SU-DHL-6 (cell line): ENCODE data around the gene SUN5.

ENCODE experiments used
- H2AFZ ChIP-seq: fragments of 200-600 bp; sonication (generic); 2 replicates; pipeline ENCODE4 v1.6.1; 2014; ENCODE audit warnings: low read depth, mild to moderate bottlenecking, moderate library complexity, mixed read lengths, antibody characterized with exemption, low read length; ENCODE audit not compliant: severe bottlenecking
- H3F3A ChIP-seq: fragments of 200-600 bp; shearing (Covaris generic); 2 replicates; pipeline ENCODE4 v1.6.0; 2016; ENCODE audit warnings: antibody characterized with exemption, mild to moderate bottlenecking; ENCODE audit not compliant: insufficient read depth
- H3K27ac ChIP-seq: fragments of 200-600 bp; sonication (generic); 2 replicates; pipeline ENCODE4 v1.5.1; 2016; ENCODE audit warnings: low read depth, mild to moderate bottlenecking, low read length, moderate library complexity, mixed read lengths
- H3K27me3 ChIP-seq: fragments of 200-600 bp; sonication (generic), shearing (Covaris generic); 2 replicates; pipeline ENCODE4 v1.6.0; 2014; ENCODE audit warnings: mild to moderate bottlenecking, low read length
- H3K36me3 ChIP-seq: fragments of 200-600 bp; sonication (generic); 2 replicates; pipeline ENCODE4 v1.6.1; 2014; ENCODE audit warnings: mild to moderate bottlenecking, low read length, mixed read lengths
- H3K4me2 ChIP-seq: fragments of 300-600, 200-600 bp; shearing (Covaris generic), sonication (generic); 2 replicates; pipeline ENCODE4 v1.6.0; 2014; ENCODE audit warnings: low read length, low read depth, mild to moderate bottlenecking; ENCODE audit not compliant: poor library complexity, severe bottlenecking
- H3K4me3 ChIP-seq: fragments of 200-600 bp; sonication (generic); 2 replicates; pipeline ENCODE4 v1.5.1; 2014; ENCODE audit warnings: antibody characterized with exemption, low read length, mild to moderate bottlenecking, mixed read lengths; ENCODE audit not compliant: insufficient read depth, poor library complexity, severe bottlenecking
- H3K79me2 ChIP-seq: fragments of 200-600 bp; sonication (generic); 2 replicates; pipeline ENCODE4 v1.6.1; 2014; ENCODE audit warnings: mild to moderate bottlenecking, low read length, moderate library complexity; ENCODE audit not compliant: insufficient read depth
- H3K9ac ChIP-seq: fragments of 200-600 bp; sonication (generic); 2 replicates; pipeline ENCODE4 v1.7.0; 2014; ENCODE audit warnings: mild to moderate bottlenecking, low read length
- H3K9me2 ChIP-seq: fragments of 200-600 bp; sonication (generic); replicated peaks from 2 replicates; pipeline ENCODE4 v1.6.1; 2014; ENCODE audit warnings: low read length; ENCODE audit not compliant: insufficient read depth
- H3K9me3 ChIP-seq: fragments of 200-600 bp; sonication (generic); 2 replicates; pipeline ENCODE4 v1.6.1; 2014; ENCODE audit warnings: low read length, mixed read lengths; ENCODE audit not compliant: insufficient read depth
- H4K20me1 ChIP-seq: fragments of 200-600 bp; sonication (generic); 2 replicates; pipeline ENCODE4 v1.6.1; 2014; ENCODE audit warnings: low read depth, mild to moderate bottlenecking, antibody characterized with exemption, low read length, moderate library complexity, mixed read lengths
- EZH2phosphoT487 ChIP-seq: fragments of 200-600 bp; sonication (generic), shearing (Covaris generic); conservative IDR thresholded peaks from 2 replicates; pipeline ENCODE4 v1.6.1; 2018; ENCODE audit warnings: mild to moderate bottlenecking, antibody characterized with exemption, low read length, moderate library complexity, mixed read lengths
- TF ChIP-seq, protein P1 (sequence below): fragments of 200-600 bp; sonication (generic); IDR thresholded peaks from one replicate; pipeline ENCODE4 v1.5.1; 2017; ENCODE audit warnings: antibody characterized with exemption, mild to moderate bottlenecking, low read length, moderate library complexity; ENCODE audit not compliant: insufficient read depth, poor library complexity, severe bottlenecking

Gene SUN5

DNA sequence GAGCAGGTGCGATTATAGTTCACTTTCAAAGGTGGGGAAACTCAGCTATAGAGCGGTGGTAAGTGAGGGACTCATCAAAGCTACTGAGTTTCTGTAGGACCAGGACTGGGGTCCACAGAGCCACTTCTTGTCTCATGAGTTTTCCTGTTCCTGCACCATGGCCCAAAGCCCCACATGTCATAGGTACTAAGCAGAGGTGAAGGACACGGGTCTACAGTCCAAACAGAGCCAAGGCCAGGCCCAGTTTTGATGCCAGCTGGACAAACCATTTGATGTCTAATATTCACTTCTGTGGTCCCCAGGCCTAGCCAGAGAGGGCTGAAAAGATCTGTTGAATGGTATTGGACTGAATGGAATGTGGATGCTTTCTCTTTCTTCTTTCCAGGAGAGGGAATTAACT is 38.2 kb upstream of the SUN5 start:
- H3K4me3 ChIP-seq: no peak overlapping the region
- TF ChIP-seq EZH2phosphoT487: no peak
- TF ChIP-seq, protein P1, sequence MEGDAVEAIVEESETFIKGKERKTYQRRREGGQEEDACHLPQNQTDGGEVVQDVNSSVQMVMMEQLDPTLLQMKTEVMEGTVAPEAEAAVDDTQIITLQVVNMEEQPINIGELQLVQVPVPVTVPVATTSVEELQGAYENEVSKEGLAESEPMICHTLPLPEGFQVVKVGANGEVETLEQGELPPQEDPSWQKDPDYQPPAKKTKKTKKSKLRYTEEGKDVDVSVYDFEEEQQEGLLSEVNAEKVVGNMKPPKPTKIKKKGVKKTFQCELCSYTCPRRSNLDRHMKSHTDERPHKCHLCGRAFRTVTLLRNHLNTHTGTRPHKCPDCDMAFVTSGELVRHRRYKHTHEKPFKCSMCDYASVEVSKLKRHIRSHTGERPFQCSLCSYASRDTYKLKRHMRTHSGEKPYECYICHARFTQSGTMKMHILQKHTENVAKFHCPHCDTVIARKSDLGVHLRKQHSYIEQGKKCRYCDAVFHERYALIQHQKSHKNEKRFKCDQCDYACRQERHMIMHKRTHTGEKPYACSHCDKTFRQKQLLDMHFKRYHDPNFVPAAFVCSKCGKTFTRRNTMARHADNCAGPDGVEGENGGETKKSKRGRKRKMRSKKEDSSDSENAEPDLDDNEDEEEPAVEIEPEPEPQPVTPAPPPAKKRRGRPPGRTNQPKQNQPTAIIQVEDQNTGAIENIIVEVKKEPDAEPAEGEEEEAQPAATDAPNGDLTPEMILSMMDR: no peak
- H3K36me3 ChIP-seq: no peaks in the 10 kb centered on the region
- H3K9me2 ChIP-seq: no peaks in the 10 kb centered on the region
- no peaks in the 10 kb centered on the region for H3K79me2 ChIP-seq
- H3F3A ChIP-seq: no peaks in the 10 kb centered on the region
- H3K4me2 ChIP-seq: no peak overlapping the region
- no peak overlapping the region for H2AFZ ChIP-seq
- H3K27ac ChIP-seq: no peak overlapping the region
- H3K9ac ChIP-seq: no peak overlapping the region
- no peaks in the 10 kb centered on the region for H3K27me3 ChIP-seq
- no peaks in the 10 kb centered on the region for H4K20me1 ChIP-seq
- peaks cover 7% of the 10 kb centered on the region; the same call in 1 of the 2 replicates for H3K9me3 ChIP-seq

DNA sequence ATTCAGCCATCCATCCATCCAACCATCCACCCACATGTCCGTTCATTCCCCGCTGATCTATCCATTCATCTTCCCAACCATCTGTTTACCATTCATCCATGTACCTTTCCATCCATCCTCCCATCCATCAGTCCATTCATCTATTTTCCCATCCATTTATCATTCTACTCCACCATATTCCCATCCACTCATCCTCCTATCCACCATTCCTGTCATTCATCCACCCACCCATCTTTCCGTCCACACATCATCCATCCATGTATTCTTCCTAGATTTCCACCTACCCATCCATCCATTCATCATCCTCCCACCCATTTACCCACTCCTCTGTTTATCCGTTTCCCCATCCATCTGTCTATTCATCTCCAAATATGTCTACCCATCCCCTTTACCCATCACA is 34.0 kb upstream of the SUN5 start:
- H4K20me1 ChIP-seq: no peaks in the 10 kb centered on the region
- no peaks in the 10 kb centered on the region for H3K79me2 ChIP-seq
- H3K36me3 ChIP-seq: no peaks in the 10 kb centered on the region
- H3K9me2 ChIP-seq: no peaks in the 10 kb centered on the region
- no peak overlapping the region for H3K4me3 ChIP-seq
- no peak overlapping the region for H3K27ac ChIP-seq
- no peak overlapping the region for H3K4me2 ChIP-seq
- no peaks in the 10 kb centered on the region for H3K9me3 ChIP-seq
- no peak overlapping the region for H3K9ac ChIP-seq
- no peak for TF ChIP-seq EZH2phosphoT487
- TF ChIP-seq, protein P1: no peak
- H3K27me3 ChIP-seq: no peaks in the 10 kb centered on the region
- H3F3A ChIP-seq: no peaks in the 10 kb centered on the region
- H2AFZ ChIP-seq: no peak overlapping the region

DNA sequence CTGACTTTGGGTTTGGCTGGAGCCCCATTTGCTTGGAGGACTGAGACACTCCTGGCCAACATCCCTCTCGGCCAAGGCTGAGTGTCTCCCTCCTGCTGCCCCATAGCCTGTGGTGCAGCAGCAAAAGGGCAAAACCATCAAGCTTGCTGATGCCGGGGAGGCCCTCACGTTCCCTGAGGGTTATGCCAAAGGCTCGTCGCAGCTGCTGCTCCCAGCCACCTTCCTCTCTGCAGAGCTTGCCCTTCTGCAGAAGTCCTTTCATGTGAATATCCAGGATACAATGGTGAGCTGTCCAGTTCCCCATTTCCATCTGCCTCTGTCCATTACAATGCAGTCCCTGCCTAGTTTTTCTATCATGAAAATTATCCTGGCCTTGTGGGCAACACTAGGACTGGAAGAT is 33.2 kb upstream of the SUN5 start:
- TF ChIP-seq EZH2phosphoT487: no peak
- TF ChIP-seq, protein P1: no peak
- H3K9me3 ChIP-seq: no peaks in the 10 kb centered on the region
- H3K79me2 ChIP-seq: no peaks in the 10 kb centered on the region
- H3K9me2 ChIP-seq: no peaks in the 10 kb centered on the region
- no peaks in the 10 kb centered on the region for H3F3A ChIP-seq
- H3K27ac ChIP-seq: no peak overlapping the region
- no peak overlapping the region for H3K4me2 ChIP-seq
- H3K27me3 ChIP-seq: no peaks in the 10 kb centered on the region
- no peak overlapping the region for H3K9ac ChIP-seq
- H2AFZ ChIP-seq: no peak overlapping the region
- no peaks in the 10 kb centered on the region for H3K36me3 ChIP-seq
- H3K4me3 ChIP-seq: no peak overlapping the region
- H4K20me1 ChIP-seq: no peaks in the 10 kb centered on the region
